LNCAP (cell line): ENCODE results near the gene ZC3H12C.

ENCODE experiments used
- CTCF ChIP-seq: fragments of 450-650 bp; IDR thresholded peaks from 2 replicates; pipeline ENCODE4 v1.5.1; 2017; ENCODE audit warnings: mild to moderate bottlenecking

The ZC3H12C gene

GRCh38 chr11:110184456-110184855 lies 91.3 kb downstream of the ZC3H12C start:
- no peak for TF ChIP-seq CTCF

- no peak for TF ChIP-seq CTCF
Observed at GRCh38 chr11:110185121-110185591, 92.0 kb downstream of the ZC3H12C start.

- no peak for TF ChIP-seq CTCF
Observed at GRCh38 chr11:110185599-110185998, 92.4 kb downstream of the ZC3H12C start.

- TF ChIP-seq CTCF, result no peak
Observed at GRCh38 chr11:110186456-110186855, 93.3 kb downstream of the ZC3H12C start.

- TF ChIP-seq CTCF, result no peak
Observed at GRCh38 chr11:110186867-110187266, 93.7 kb downstream of the ZC3H12C start.

GRCh38 chr11:110187731-110188130 lies 94.5 kb downstream of the ZC3H12C start:
- no peak for TF ChIP-seq CTCF

- TF ChIP-seq CTCF, result no peak
Observed at GRCh38 chr11:110190885-110191284, 97.7 kb downstream of the ZC3H12C start.

- TF ChIP-seq CTCF, result no peak
Observed at GRCh38 chr11:110196241-110196754, 103.1 kb downstream of the ZC3H12C start.
